Transverse colon (tissue), 3 donors: ENCODE measurements around the gene CDK4.

Source experiments
- POLR2A ChIP-seq: fragments of 450-650 bp; IDR thresholded peaks from one replicate; pipeline ENCODE4 v1.6.1; 2016; ENCODE audit warnings: antibody characterized with exemption, mild to moderate bottlenecking, moderate library complexity
- TF ChIP-seq, protein P1 (sequence below), 5 experiments: fragments of 200-600 bp in 3 of 5; fragments of 450-650 bp in 2 of 5; sonication (generic) in 3 of 5; IDR thresholded peaks; 1 replicate in 2 of 5; 2 replicates in 3 of 5; pipeline ENCODE4 v1.5.1; 2016 to 2017; ENCODE audit warnings: antibody characterized with exemption in 5 of 5, inconsistent platforms in 3 of 5, mild to moderate bottlenecking in 2 of 5, moderate library complexity in 1 of 5

DNA sequence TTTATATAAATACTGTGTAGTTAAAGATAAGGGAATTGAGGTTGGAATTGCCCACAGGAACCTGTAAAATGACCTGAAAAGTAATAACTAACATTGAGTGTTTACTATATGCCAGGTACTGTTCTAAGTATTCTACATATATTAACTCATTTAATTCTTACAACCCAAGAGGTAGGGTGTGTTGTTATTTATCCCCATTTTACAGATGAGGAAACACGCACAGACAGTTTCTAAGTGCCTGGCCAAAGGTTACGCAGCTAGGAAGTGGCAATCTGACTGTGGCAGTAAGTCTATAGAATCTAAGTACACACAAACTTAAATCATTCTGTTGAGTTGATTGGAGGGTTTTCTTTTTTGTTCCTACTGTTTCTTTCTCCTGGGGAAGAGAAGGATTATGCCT is 8.3 kb downstream of the CDK4 start:
- no peak for TF ChIP-seq POLR2A
- TF ChIP-seq, protein P1, sequence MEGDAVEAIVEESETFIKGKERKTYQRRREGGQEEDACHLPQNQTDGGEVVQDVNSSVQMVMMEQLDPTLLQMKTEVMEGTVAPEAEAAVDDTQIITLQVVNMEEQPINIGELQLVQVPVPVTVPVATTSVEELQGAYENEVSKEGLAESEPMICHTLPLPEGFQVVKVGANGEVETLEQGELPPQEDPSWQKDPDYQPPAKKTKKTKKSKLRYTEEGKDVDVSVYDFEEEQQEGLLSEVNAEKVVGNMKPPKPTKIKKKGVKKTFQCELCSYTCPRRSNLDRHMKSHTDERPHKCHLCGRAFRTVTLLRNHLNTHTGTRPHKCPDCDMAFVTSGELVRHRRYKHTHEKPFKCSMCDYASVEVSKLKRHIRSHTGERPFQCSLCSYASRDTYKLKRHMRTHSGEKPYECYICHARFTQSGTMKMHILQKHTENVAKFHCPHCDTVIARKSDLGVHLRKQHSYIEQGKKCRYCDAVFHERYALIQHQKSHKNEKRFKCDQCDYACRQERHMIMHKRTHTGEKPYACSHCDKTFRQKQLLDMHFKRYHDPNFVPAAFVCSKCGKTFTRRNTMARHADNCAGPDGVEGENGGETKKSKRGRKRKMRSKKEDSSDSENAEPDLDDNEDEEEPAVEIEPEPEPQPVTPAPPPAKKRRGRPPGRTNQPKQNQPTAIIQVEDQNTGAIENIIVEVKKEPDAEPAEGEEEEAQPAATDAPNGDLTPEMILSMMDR (IDR thresholded peaks at IDR 0.05): no peak
